Caco-2 (cell line): Measurements from ENCODE around the gene ZBTB32. TPM values are rescaled to one million over a fixed set of nuclear protein-coding genes. Genes with fewer than 3 reads are reported as not detected.

Source experiments
- BruUV-seq: library from RNA; stranded (reverse); fragments of 400-500 nt; replicated peaks from 2 replicates; lab custom pipeline; 2021; lab: Mats Ljungman, UMichigan
- CTCF ChIA-PET: fragments of 300-600 bp; sonication (Branson Sonifier 250); formaldehyde crosslinking; loops from one replicate; lab custom pipeline; 2022; ENCODE audit warnings: antibody characterized with exemption; lab: Charles Lee
- POLR2A ChIA-PET: fragments of 300-600 bp; sonication (Branson Sonifier 250); formaldehyde crosslinking; loops from one replicate; lab custom pipeline; 2022; ENCODE audit warnings: antibody characterized with exemption; lab: Charles Lee
- DNase-seq, 2 experiments: peaks; one replicate each; pipeline versions ENCODE4 v3.0.0 to v3.0.0-alpha.2; 2020 to 2022
- H3K27me3 ChIP-seq: replicated peaks from 2 replicates; pipeline ENCODE4 v1.6.0; 2011; ENCODE audit warnings: low read length; ENCODE audit not compliant: control insufficient read depth, insufficient read depth
- H3K36me3 ChIP-seq: 2 replicates; pipeline ENCODE4 v1.5.1; 2011; ENCODE audit warnings: low read length; ENCODE audit not compliant: control insufficient read depth, insufficient read depth
- H3K4me1 ChIP-seq: fragments of 250-450 bp; sonication (Bioruptor Pico); 2 replicates; pipeline ENCODE4 v1.5.1; 2020; ENCODE audit warnings: mild to moderate bottlenecking
- H3K4me3 ChIP-seq: 2 replicates; pipeline ENCODE4 v1.5.1; 2011; ENCODE audit warnings: low read depth, mild to moderate bottlenecking, control low read depth, low read length
- H3K9me3 ChIP-seq: fragments of 250-450 bp; sonication (Bioruptor Pico); 2 replicates; pipeline ENCODE4 v1.5.1; 2020; ENCODE audit warnings: mild to moderate bottlenecking, moderate library complexity
- H3K27ac Mint-ChIP-seq: one replicate; pipeline ENCODE4 v1.8.0; 2022; ENCODE audit warnings: mixed read lengths; ENCODE audit not compliant: unreplicated experiment
- H3K27me3 Mint-ChIP-seq: one replicate; pipeline ENCODE4 v1.8.0; 2022; ENCODE audit warnings: mixed read lengths; ENCODE audit not compliant: insufficient read depth, unreplicated experiment
- H3K36me3 Mint-ChIP-seq: one replicate; pipeline ENCODE4 v1.8.0; 2022; ENCODE audit warnings: mild to moderate bottlenecking, mixed read lengths; ENCODE audit not compliant: insufficient read depth, unreplicated experiment
- H3K4me1 Mint-ChIP-seq: one replicate; pipeline ENCODE4 v1.8.0; 2022; ENCODE audit warnings: low read depth, mixed read lengths; ENCODE audit not compliant: unreplicated experiment
- H3K4me3 Mint-ChIP-seq: one replicate; pipeline ENCODE4 v1.8.0; 2022; ENCODE audit warnings: mild to moderate bottlenecking, moderate library complexity, mixed read lengths; ENCODE audit not compliant: unreplicated experiment
- H3K9me3 Mint-ChIP-seq: one replicate; pipeline ENCODE4 v1.8.0; 2022; ENCODE audit warnings: mixed read lengths; ENCODE audit not compliant: unreplicated experiment
- CTCF ChIP-seq, 2 experiments: fragments of 200-600 bp in 1 of 2; IDR thresholded peaks; 1 replicate in 1 of 2; 2 replicates in 1 of 2; pipeline versions ENCODE4 v1.5.1 to v1.8.0; 2011 to 2022; ENCODE audit warnings: antibody characterized with exemption in 1 of 2, control low read depth in 1 of 2, inconsistent platforms in 1 of 2, low read depth in 1 of 2, low read length in 1 of 2, mild to moderate bottlenecking in 1 of 2, moderate library complexity in 1 of 2; ENCODE audit not compliant: insufficient read depth in 1 of 2, severe bottlenecking in 1 of 2, unreplicated experiment in 1 of 2
- intact Hi-C: fragments of 100-400 bp; cut with micrococcal nuclease; formaldehyde crosslinking; loops from one replicate; pipeline ENCODE4 v1.10.0; 2022; ENCODE audit not compliant: unreplicated experiment
- total RNA-seq: library from RNA; stranded (reverse); gene quantifications from 2 replicates; pipeline ENCODE4 v1.2.3, GENCODE V29; 2022

Gene ZBTB32
- total RNA-seq, 1 experiment from 2014 or later: not detected

- no peaks in the 10 kb centered on the region for H3K27me3 Mint-ChIP-seq
- Histone ChIP-seq H3K27me3 (no peaks in the 10 kb centered on the region), H3K9me3 (no peaks in the 10 kb centered on the region), H3K4me3 (no peak overlapping the region; the same call in 1 of the 2 replicates), H3K4me1 (peaks cover 8% of the 10 kb centered on the region), H3K36me3 (peaks cover 4% of the 10 kb centered on the region)
- H3K9me3 Mint-ChIP-seq: no peaks in the 10 kb centered on the region
- H3K27ac Mint-ChIP-seq: peak overlapping the region; percentile 63
- TF ChIP-seq CTCF (IDR thresholded peaks at IDR 0.05; ENCODE audit: insufficient read depth in 1 of 2, low read depth in 1 of 2, low read length in 1 of 2, severe bottlenecking in 1 of 2, unreplicated experiment in 1 of 2): no peak
- intact Hi-C loops: loop anchor here (5.0 kb wide), 1 partner anchor 72 kb away; the partner anchor contains the start of gene COX6B1
- H3K36me3 Mint-ChIP-seq: peaks cover 51% of the 10 kb centered on the region
- peak overlapping the region; percentile 79 for H3K4me3 Mint-ChIP-seq
- peaks cover 14% of the 10 kb centered on the region for H3K4me1 Mint-ChIP-seq
- POLR2A ChIA-PET: no interaction called here
- BruUV-seq: no TSS peak
- CTCF ChIA-PET: interaction anchor here (1.0 kb wide), 1 partner anchor 21 kb away, joined by 5 read pairs; no protein-coding TSS in a partner anchor
- DNase-seq: no peak
These were observed 15.2 kb downstream of the ZBTB32 start for GRCh38 chr19:35719402-35720162.

GRCh38 chr19:35720163-35720524 lies 15.8 kb downstream of the ZBTB32 start:
- Mint-ChIP-seq H3K27me3 (no peaks in the 10 kb centered on the region), H3K9me3 (no peaks in the 10 kb centered on the region), H3K4me1 (peaks cover 8% of the 10 kb centered on the region), H3K36me3 (peaks cover 55% of the 10 kb centered on the region), H3K4me3 (no peak overlapping the region), H3K27ac (no peak overlapping the region)
- Histone ChIP-seq H3K27me3 (no peaks in the 10 kb centered on the region), H3K9me3 (no peaks in the 10 kb centered on the region), H3K4me3 (no peak overlapping the region), H3K36me3 (peaks cover 4% of the 10 kb centered on the region), H3K4me1 (peaks cover 7% of the 10 kb centered on the region)
- CTCF ChIA-PET: no interaction called here
- no peak for DNase-seq
- no peak for TF ChIP-seq CTCF (IDR thresholded peaks at IDR 0.05; ENCODE audit: insufficient read depth in 1 of 2, low read depth in 1 of 2, low read length in 1 of 2, severe bottlenecking in 1 of 2, unreplicated experiment in 1 of 2)
- intact Hi-C loops: no loop called here
- BruUV-seq: no TSS peak
- POLR2A ChIA-PET: no interaction called here

GRCh38 chr19:35720648-35721047 lies 16.3 kb downstream of the ZBTB32 start:
- H3K36me3 ChIP-seq: peaks cover 4% of the 10 kb centered on the region
- POLR2A ChIA-PET: no interaction called here
- CTCF ChIA-PET: no interaction called here

More at GRCh38 chr19:35720648-35721047, 16.3 kb downstream of the ZBTB32 start:
- Histone ChIP-seq H3K9me3 (no peaks in the 10 kb centered on the region), H3K4me1 (peaks cover 2% of the 10 kb centered on the region), H3K27me3 (no peaks in the 10 kb centered on the region), H3K4me3 (no peak overlapping the region)
- Mint-ChIP-seq H3K9me3 (no peaks in the 10 kb centered on the region), H3K27ac (no peak overlapping the region), H3K4me1 (peaks cover 7% of the 10 kb centered on the region), H3K27me3 (no peaks in the 10 kb centered on the region), H3K4me3 (no peak overlapping the region), H3K36me3 (peaks cover 60% of the 10 kb centered on the region)
- DNase-seq: no peak
- no peak for TF ChIP-seq CTCF (IDR thresholded peaks at IDR 0.05; ENCODE audit: insufficient read depth in 1 of 2, low read depth in 1 of 2, low read length in 1 of 2, severe bottlenecking in 1 of 2, unreplicated experiment in 1 of 2)
- intact Hi-C loops: no loop called here
- BruUV-seq: no TSS peak
